ENCODE data around the gene RNF43. TPM values are rescaled to one million over a fixed set of nuclear protein-coding genes. Genes with fewer than 3 reads are reported as not detected.

RNF43 gene
- total and polyA plus RNA-seq, 3 experiments from 2014 or later, result 0.47 to 1.4 (median 1.2) TPM

DNA sequence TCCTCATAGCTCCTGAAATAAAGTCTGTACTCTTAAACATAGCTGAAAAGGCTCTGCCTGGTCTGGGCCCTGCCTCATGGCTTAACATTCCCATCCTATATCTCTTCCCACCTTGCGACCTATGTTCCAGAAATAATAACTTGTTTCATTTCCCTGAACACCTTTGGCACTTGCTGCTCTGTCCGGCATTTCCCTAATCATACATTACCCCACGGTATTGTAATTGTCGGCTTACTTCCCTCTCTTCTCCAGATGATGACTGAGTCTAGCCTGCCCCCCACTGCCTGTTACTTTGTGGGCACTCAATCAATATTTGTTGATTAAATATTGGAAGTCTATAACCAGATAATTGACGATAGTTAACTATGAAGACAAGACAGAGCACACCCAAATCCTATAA, 42.1 kb downstream of the RNF43 start:
- H3K4me3 ChIP-seq (ENCODE audit: low read length), result no peak overlapping the region
- POLR2A ChIA-PET, result no interaction called here
- no peak for DNase-seq
- Mint-ChIP-seq H3K36me3 (peaks cover 0 to 9% (median 0%) of the 10 kb centered on the region in 3 donors), H3K27me3 (no peaks in the 10 kb centered on the region), H3K9me3 (no peaks in the 10 kb centered on the region), H3K4me3 (no peak overlapping the region), H3K4me1 (peaks cover 33 to 45% (median 44%) of the 10 kb centered on the region in 3 donors), H3K27ac (peak overlapping the region in 1 of 8 donors; percentile 47)
- peaks cover 32% of the 10 kb centered on the region for H3K4me1 ChIP-seq (ENCODE audit: insufficient read depth, low read length)
- no peaks in the 10 kb centered on the region for H3K36me3 ChIP-seq (ENCODE audit: insufficient read depth, low read length)
- no peaks in the 10 kb centered on the region for H3K27me3 ChIP-seq (ENCODE audit: insufficient read depth, low read length, poor library complexity, severe bottlenecking)
- H3K27ac ChIP-seq (ENCODE audit: low read depth, low read length), result no peak overlapping the region
- CTCF ChIA-PET, result no interaction called here
- H3K9me3 ChIP-seq (ENCODE audit: low read length), result no peaks in the 10 kb centered on the region

DNA sequence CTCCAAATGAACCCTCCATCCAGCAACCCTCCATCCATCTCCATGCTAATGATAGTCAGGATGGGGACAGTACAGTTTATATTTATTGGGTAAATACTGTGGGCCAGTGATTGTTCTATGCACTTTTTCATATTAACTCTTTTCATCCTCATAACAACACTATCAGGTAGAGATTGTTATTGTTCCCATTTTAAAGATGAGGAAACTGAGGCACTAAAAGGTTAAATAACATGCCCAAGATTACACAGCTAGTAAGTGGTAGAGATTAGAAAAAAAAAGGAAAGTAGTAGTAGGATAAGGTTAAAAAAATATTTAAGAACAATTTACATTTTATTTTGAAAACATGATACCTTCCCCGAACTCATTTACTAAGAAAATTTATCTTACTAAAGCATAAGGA, 43.4 kb downstream of the RNF43 start:
- Mint-ChIP-seq H3K27me3 (no peaks in the 10 kb centered on the region), H3K4me1 (peaks cover 28 to 42% (median 39%) of the 10 kb centered on the region in 3 donors), H3K4me3 (no peak overlapping the region), H3K9me3 (no peaks in the 10 kb centered on the region), H3K36me3 (peaks cover 0 to 9% (median 2%) of the 10 kb centered on the region in 3 donors), H3K27ac (no peak overlapping the region)
- Histone ChIP-seq H3K4me3 (ENCODE audit: low read length) (no peak overlapping the region), H3K27me3 (ENCODE audit: insufficient read depth, low read length, poor library complexity, severe bottlenecking) (no peaks in the 10 kb centered on the region), H3K4me1 (ENCODE audit: insufficient read depth, low read length) (peaks cover 18% of the 10 kb centered on the region), H3K36me3 (ENCODE audit: insufficient read depth, low read length) (no peaks in the 10 kb centered on the region), H3K9me3 (ENCODE audit: low read length) (no peaks in the 10 kb centered on the region), H3K27ac (ENCODE audit: low read depth, low read length) (no peak overlapping the region)
- POLR2A ChIA-PET, result no interaction called here
- CTCF ChIA-PET, result no interaction called here
- no peak for DNase-seq

DNA sequence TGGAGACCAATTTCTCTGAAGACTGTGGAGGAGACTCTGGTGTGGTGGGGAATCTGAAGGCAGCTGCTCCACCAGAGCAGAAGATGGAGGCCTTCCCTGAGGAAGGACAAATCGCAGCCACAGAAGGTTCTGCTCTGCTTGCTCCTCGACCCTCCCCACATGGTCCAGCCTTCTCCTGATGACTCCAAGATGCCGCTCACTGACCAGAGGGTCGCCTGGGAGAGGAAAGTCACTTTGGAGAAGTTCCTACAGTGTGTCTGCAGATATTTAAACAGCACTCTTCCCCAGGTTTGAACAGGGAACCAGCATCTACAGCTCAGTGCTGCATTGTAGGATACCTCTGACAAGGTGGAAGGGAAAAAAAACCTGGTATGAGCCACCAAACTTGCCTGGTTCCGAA, 44.3 kb downstream of the RNF43 start:
- Histone ChIP-seq H3K4me1 (ENCODE audit: insufficient read depth, low read length) (peaks cover 11% of the 10 kb centered on the region), H3K27me3 (ENCODE audit: insufficient read depth, low read length, poor library complexity, severe bottlenecking) (no peaks in the 10 kb centered on the region), H3K4me3 (ENCODE audit: low read length) (no peak overlapping the region), H3K36me3 (ENCODE audit: insufficient read depth, low read length) (no peaks in the 10 kb centered on the region), H3K9me3 (ENCODE audit: low read length) (no peaks in the 10 kb centered on the region), H3K27ac (ENCODE audit: low read depth, low read length) (no peak overlapping the region)
- H3K27ac Mint-ChIP-seq, result peak overlapping the region in 3 of 8 donors; percentile 17 to 80 (median 36)
- no peaks in the 10 kb centered on the region for H3K9me3 Mint-ChIP-seq
- ChIA-PET POLR2A (interaction anchor here (1.4 kb wide), 1 partner anchor 20 kb away, joined by 5 read pairs; the partner anchor contains the start of gene SUPT4H1), CTCF (interaction anchor here (1.0 kb wide), 1 partner anchor 11 kb away, joined by 3 read pairs; no protein-coding TSS in a partner anchor)
- DNase-seq, result no peak
- no peaks in the 10 kb centered on the region for H3K27me3 Mint-ChIP-seq
- H3K36me3 Mint-ChIP-seq, result peaks cover 0 to 9% (median 2%) of the 10 kb centered on the region in 3 donors
- peaks cover 23 to 38% (median 37%) of the 10 kb centered on the region in 3 donors for H3K4me1 Mint-ChIP-seq
- H3K4me3 Mint-ChIP-seq, result no peak overlapping the region

- H3K4me1 Mint-ChIP-seq, result peaks cover 23 to 41% (median 38%) of the 10 kb centered on the region in 3 donors
- Histone ChIP-seq H3K4me3 (ENCODE audit: low read length) (no peak overlapping the region), H3K4me1 (ENCODE audit: insufficient read depth, low read length) (peaks cover 8% of the 10 kb centered on the region), H3K9me3 (ENCODE audit: low read length) (no peaks in the 10 kb centered on the region), H3K27me3 (ENCODE audit: insufficient read depth, low read length, poor library complexity, severe bottlenecking) (no peaks in the 10 kb centered on the region), H3K27ac (ENCODE audit: low read depth, low read length) (no peak overlapping the region), H3K36me3 (ENCODE audit: insufficient read depth, low read length) (no peaks in the 10 kb centered on the region)
- DNase-seq, result no peak
- ChIA-PET POLR2A (interaction anchor here (1.4 kb wide), 1 partner anchor 19 kb away, joined by 5 read pairs; the partner anchor contains the start of gene SUPT4H1), CTCF (no interaction called here)
- H3K4me3 Mint-ChIP-seq, result peak overlapping the region in 1 of 7 donors; percentile 41
- peaks cover 0 to 9% (median 2%) of the 10 kb centered on the region in 3 donors for H3K36me3 Mint-ChIP-seq
- peak overlapping the region in 5 of 8 donors; percentile 31 to 80 (median 55) for H3K27ac Mint-ChIP-seq
- no peaks in the 10 kb centered on the region for H3K9me3 Mint-ChIP-seq
- no peaks in the 10 kb centered on the region for H3K27me3 Mint-ChIP-seq
Measured at GRCh38 chr17:58371300-58371950, 45.9 kb downstream of the RNF43 start.

DNA sequence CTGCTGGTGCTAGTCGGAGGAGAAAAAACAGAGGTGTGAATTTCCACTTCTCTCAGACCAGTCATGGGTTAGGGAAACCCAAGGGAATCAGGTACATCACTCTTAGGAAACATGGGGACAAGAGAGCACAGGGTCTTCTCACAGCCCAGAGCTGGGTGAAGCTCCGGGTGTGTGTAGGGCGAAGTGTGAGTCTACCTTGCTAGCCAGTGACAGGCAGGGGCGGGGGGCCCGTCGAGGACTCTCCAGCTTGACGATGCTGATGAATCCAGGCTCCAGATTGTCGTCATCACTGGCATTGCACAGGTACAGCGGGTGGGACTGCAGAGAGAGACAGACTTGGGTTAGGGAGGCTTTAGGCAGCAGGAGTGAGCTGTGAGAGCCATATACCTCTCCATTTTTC, 46.6 kb downstream of the RNF43 start:
- Mint-ChIP-seq H3K4me1 (peaks cover 23 to 45% (median 38%) of the 10 kb centered on the region in 3 donors), H3K27ac (peak overlapping the region in 7 of 8 donors; percentile 23 to 94 (median 57)), H3K4me3 (peak overlapping the region in 6 of 7 donors; percentile 65 to 76 (median 69)), H3K27me3 (no peaks in the 10 kb centered on the region), H3K36me3 (peaks cover 0 to 9% (median 2%) of the 10 kb centered on the region in 3 donors), H3K9me3 (no peaks in the 10 kb centered on the region)
- ChIA-PET CTCF (interaction anchor here (1.8 to 1.9 kb wide), 2 partner anchors 19 to 53 kb away, joined by 6 to 11 read pairs; partner anchors contain the start of gene SUPT4H1), POLR2A (no interaction called here)
- no peak overlapping the region for H3K27ac ChIP-seq (ENCODE audit: low read depth, low read length)
- peaks cover 13% of the 10 kb centered on the region for H3K4me1 ChIP-seq (ENCODE audit: insufficient read depth, low read length)
- no peaks in the 10 kb centered on the region for H3K9me3 ChIP-seq (ENCODE audit: low read length)
- no peak for DNase-seq
- no peak overlapping the region for H3K4me3 ChIP-seq (ENCODE audit: low read length)
- no peaks in the 10 kb centered on the region for H3K27me3 ChIP-seq (ENCODE audit: insufficient read depth, low read length, poor library complexity, severe bottlenecking)
- no peaks in the 10 kb centered on the region for H3K36me3 ChIP-seq (ENCODE audit: insufficient read depth, low read length)

DNA sequence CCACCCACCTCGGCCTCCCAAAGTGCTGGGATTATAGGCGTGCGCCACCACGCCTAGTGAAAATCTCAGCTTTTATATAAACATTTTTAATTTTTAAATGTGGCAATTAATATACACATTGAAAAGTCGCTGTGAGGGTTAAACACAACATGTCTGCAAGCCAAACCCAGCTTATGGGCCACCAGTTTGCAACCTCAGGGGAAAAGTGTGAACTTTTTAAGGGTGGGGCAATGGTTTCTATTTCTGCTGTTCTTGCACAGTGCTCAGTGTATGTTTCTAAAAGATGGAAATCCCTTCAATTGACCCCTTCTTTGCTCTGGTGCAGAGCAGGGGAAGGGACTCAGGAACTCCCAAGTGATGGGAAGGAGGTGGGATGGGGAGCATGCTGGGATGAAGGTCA, 47.0 kb downstream of the RNF43 start:
- POLR2A ChIA-PET, result no interaction called here
- CTCF ChIA-PET, result interaction anchor here (1.2 to 1.9 kb wide), 4 partner anchors 18 to 66 kb away, joined by 3 to 11 read pairs (median 6); partner anchors contain the start of gene SUPT4H1
- Mint-ChIP-seq H3K4me3 (peak overlapping the region in 6 of 7 donors; percentile 65 to 76 (median 69)), H3K4me1 (peaks cover 23 to 45% (median 38%) of the 10 kb centered on the region in 3 donors), H3K9me3 (no peaks in the 10 kb centered on the region), H3K36me3 (peaks cover 0 to 9% (median 2%) of the 10 kb centered on the region in 3 donors), H3K27ac (peak overlapping the region in 7 of 8 donors; percentile 23 to 94 (median 57)), H3K27me3 (no peaks in the 10 kb centered on the region)
- Histone ChIP-seq H3K9me3 (ENCODE audit: low read length) (no peaks in the 10 kb centered on the region), H3K27ac (ENCODE audit: low read depth, low read length) (no peak overlapping the region), H3K36me3 (ENCODE audit: insufficient read depth, low read length) (no peaks in the 10 kb centered on the region), H3K4me1 (ENCODE audit: insufficient read depth, low read length) (peaks cover 13% of the 10 kb centered on the region), H3K27me3 (ENCODE audit: insufficient read depth, low read length, poor library complexity, severe bottlenecking) (no peaks in the 10 kb centered on the region), H3K4me3 (ENCODE audit: low read length) (no peak overlapping the region)
- DNase-seq, result no peak

- POLR2A ChIA-PET, result no interaction called here
- DNase-seq, result no peak
- Mint-ChIP-seq H3K9me3 (no peaks in the 10 kb centered on the region), H3K27ac (peak overlapping the region in 7 of 8 donors; percentile 13 to 83 (median 70)), H3K4me3 (peak overlapping the region in 4 of 7 donors; percentile 27 to 88 (median 55)), H3K36me3 (peaks cover 0 to 9% (median 2%) of the 10 kb centered on the region in 3 donors), H3K4me1 (peaks cover 23 to 45% (median 38%) of the 10 kb centered on the region in 3 donors), H3K27me3 (no peaks in the 10 kb centered on the region)
- CTCF ChIA-PET, result interaction anchor here (1.2 to 1.9 kb wide), 4 partner anchors 17 to 65 kb away, joined by 3 to 11 read pairs (median 6); partner anchors contain the start of gene SUPT4H1
- no peak overlapping the region for H3K27ac ChIP-seq (ENCODE audit: low read depth, low read length)
- no peaks in the 10 kb centered on the region for H3K36me3 ChIP-seq (ENCODE audit: insufficient read depth, low read length)
- H3K4me3 ChIP-seq (ENCODE audit: low read length), result no peak overlapping the region
- H3K9me3 ChIP-seq (ENCODE audit: low read length), result no peaks in the 10 kb centered on the region
- H3K27me3 ChIP-seq (ENCODE audit: insufficient read depth, low read length, poor library complexity, severe bottlenecking), result no peaks in the 10 kb centered on the region
- H3K4me1 ChIP-seq (ENCODE audit: insufficient read depth, low read length), result peaks cover 13% of the 10 kb centered on the region
Measured at GRCh38 chr17:58369214-58370031, 47.9 kb downstream of the RNF43 start.

All from CD8-positive, alpha-beta memory T cell (primary cell).